Amygdala (tissue), 56 donors: ENCODE measurements around the gene SP4.
A peak's percentile ranks its signal among the peaks of the same experiment; 100 is the strongest.
"Not testable (repeated sequence)": the region's sequence is repeated elsewhere in the genome, so short reads cannot be mapped to it uniquely, and the experiment has no call there.

Experiments used
- DNase-seq, 56 donors: peaks; one replicate each; lab custom pipeline; 2025; lab: John Stamatoyannopoulos, UW

Gene SP4

DNA sequence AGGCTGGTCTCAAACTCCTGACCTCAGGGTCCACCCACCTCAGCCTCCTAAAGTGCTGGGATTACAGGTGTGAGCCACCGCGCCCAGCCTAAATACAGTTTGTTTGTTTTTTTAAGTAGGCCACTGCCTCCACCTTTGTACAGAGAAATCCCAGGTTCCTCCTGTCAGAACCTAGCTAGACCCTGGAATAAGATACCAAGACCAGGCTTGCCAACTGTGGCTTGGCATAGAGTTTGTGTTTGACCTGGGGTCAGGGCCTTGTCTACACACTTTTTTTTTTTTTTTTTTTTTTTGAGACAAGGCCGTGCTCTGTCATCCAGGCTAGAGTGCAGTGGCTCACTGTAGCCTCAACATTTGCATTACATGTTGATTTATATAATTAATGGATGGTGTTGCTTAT, 80.7 kb downstream of the SP4 start:
- no peak for DNase-seq

DNA sequence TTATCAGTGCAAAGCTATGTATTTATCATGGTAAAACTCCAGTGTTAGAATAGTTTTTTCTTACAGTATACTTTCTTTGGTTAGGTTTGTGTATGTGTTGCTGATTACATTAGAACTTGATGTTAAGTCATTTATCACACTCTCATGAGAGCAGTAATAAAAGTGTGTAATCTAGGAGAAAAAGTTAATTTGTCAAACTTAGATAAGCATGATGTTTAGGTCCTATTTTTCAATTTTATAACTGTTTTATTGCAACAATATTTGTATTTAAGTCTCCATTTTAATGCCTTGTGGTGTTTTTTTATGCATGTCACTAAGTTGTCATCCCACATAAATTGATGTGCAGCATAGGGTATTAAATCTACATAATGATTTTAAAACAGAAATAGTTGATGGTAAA, 86.2 kb downstream of the SP4 start:
- DNase-seq = no peak

DNA sequence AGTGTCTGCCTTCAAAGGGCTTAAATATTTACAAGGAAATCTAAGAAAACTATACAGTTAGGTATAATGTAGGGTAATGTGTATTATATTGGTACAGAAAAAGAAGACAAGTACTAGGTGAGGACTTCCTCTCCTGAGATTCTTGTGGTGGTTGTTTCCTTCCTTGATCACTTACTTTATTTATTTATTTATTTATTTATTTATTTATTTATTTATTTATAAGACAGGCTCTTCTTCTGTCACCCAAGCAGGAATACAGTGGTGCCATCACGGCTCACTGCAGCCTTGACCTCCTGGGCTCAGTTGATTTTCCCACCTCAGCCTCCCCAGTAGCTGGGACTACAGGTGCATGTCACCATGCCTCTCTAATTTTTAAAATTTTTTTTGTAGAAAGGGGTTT, 96.8 kb downstream of the SP4 start:
- no peak for DNase-seq

DNA sequence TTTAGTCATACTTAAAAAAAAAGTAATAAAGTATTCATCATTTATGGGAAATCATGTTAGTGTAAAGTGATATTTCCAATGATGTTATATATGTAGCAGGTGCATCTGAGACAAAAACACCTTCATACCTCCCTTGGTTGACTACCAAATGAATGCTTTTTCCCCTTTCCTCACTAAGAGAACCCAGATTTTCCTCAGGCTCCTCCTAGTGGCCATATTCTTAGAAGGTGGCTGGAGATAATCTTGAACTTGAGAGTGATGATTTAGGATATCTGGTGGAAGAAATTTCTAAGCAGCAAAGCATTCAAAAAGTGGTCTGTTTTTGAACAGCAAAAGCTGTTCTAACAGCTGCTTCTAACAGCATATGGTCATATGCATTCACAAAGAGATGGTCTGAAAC, 98.1 kb downstream of the SP4 start:
- no peak for DNase-seq

DNA sequence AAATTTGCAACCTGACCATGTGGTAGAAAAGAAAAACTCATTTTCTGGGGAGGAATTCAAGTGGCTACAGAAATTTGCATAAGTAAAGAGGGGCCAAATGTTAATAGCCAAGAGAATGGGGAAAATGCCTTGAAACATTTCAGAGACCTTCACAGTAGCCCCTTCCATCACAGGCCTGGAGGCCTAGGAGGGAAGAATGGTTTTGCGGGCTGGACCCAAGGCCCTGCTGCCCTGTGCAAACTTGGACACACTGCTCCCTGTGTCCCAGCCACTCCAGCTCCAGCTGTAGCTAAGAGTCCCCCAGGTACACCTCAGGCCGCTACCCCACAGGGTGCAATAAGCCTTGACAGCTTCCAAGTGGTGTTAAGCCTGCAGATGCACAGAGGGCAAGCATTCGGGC, 98.6 kb downstream of the SP4 start:
- no peak for DNase-seq

DNA sequence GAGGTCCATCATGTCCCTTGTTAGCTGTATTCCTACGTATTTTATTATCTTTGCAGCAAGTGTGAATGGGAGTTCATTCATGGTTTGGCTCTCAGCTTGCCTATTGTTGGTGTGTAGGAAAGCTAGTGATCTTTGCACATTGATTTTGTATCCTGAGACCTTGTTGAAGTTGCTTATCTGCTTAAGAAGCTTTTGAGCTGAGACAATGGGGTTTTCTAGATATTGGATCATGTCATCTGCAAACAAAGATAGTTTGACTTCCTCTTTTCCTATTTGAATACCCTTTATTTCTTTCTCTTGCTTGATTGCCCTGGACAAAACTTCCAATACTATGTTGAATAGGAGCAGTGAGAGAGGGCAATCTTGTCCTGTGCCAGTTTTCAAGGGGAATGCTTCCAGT, 104.6 kb downstream of the SP4 start:
- DNase-seq = not testable (repeated sequence)

DNA sequence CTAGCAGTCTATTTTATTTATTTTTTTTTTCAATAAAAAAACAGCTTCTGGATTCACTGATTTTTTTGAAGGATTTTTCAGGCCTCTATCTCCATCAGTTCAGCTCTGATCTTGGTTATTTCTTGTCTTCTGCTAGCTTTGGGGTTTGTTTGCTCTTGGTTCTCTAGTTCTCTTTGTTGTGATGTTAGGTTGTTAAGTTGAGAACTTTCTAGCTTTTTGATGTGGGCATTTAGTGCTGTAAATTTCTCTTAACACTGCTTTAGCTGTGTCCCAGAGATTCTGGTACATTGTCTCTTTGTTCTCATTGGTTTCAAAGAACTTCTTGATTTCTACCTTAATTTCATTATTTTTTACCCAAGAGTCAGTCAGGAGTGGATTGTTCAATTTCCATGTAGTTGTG, 105.8 kb downstream of the SP4 start:
- not testable (repeated sequence) for DNase-seq

DNA sequence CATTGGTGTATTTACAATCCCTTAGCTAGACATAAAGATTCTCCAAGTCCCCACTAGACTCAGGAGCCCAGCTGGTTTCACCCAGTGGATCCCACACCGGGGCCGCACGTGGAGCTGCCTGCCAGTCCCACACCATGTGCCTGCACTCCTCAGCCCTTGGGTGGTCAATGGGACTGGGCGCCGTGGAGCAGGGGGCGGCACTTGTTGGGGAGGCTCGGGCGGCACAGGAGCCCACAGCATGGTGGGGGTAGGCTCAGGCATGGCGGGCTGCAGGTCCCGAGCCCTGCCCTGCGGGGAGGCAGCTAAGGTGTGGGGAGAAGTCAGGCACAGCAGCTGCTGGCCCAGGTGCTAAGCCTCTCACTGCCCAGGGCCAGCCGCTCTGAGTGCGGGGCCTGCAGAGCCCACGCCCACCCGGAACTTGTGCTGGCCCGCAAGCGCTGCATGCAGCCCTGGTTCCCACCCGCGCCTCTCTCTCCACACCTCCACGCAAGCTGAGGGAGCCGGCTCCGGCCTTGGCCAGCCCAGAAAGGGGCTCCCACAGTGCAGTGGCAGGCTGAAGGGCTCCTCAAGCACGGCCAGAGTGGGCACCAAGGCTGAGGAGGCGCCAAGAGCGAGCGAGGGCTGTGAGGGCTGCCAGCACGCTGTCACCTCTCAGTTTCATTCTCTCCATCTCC, 108.7 kb downstream of the SP4 start:
- DNase-seq = not testable (repeated sequence)

DNA sequence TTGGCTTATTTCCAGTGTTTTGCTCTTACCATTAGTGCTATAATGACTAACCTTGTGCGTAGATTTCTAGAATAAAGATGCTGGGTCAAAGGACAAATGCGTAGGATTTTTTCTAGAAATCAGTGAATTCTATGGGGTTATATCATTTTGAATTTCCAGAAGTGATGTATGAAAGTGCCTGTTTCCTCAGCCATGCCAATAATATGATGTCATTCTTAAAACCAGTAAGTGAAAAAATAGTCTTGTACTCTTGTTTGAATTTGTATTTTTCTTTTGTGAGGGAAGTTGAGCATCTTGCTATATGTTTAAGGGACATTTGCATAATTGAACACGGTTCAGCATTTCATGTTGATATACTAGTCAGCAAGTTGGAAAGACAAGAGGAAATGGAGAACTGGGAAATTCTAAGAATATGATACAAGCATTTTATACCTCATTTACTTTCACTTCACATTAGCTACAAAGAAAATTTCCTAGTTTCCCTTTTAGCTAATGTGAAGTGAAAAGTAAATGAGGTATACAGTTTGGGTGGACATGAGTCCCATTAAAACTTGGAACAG, 111.1 kb downstream of the SP4 start:
- no peak for DNase-seq

DNA sequence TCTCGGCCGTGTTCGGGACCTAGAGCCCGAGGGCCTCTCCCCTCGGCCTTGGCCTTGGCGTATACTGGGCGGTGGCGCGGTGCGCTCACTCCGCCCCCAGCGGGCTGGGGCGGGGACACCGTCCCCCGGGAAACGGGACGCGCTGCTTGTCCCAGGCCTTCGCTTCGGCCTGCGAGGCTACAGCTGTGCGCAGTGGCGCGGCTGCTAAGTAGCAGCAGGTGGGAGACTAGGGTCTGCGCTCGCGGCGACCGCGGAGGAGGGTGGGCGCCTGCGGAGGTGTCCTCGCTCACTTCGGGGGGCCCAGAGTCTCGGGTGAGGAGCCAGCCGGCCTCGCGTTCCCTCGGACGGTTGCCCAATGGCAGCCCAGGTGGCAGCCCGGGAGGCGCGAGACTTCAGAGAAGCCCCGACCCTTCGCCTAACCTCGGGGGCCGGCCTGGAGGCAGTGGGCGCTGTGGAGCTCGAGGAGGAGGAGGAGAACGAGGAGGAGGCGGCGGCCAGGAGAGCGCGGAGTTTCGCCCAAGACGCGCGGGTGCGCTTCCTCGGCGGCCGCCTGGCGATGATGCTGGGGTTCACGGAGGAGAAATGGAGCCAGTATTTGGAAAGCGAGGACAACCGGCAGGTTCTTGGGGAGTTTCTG, 115.1 kb downstream of the SP4 start, which contains the start of gene DNAH11:
TSS of gene DNAH11 (plus strand) at position 149 of the 637 bp plus-strand sequence. CDS start at position 356, 207 bp downstream.
- peak in 2 of 56 donors; percentile 9 to 10 for DNase-seq

DNA sequence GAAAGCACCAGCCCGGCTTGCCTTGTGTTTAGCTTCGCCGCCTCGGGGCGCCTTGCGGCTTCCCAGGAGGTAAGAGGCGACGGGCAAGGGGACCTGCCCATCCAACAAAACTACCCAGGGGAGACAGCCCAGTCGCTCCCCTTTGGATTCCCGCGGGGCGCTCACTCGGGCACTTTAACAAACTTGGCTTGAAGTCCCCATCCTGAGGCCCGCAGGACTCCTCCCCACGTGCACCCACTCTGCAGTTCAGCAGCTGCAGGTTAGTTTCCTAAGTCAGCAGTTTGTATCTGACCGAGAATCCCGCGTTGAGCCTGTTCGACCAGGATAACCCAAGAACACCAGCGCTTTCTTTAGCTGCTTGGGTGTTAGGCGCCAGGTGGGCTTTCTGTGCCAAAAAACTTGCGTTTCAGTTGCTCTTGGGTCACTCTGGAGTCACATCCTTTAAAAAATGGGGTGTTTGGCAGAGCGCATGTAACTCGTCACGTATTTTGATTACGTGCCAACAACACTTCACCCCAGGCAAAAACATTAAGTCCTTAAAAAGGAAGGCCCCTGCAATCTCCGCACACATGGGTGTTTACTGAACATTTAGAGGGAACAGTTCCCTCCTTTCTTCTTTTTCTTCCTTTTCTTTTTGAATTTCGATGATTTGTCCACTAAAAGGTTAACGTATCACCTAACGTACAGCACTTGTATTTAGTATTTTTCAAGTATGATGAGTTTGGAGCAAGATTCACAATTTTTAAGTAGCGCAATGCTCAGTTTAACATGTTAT, 115.8 kb downstream of the SP4 start:
- DNase-seq = no peak

DNA sequence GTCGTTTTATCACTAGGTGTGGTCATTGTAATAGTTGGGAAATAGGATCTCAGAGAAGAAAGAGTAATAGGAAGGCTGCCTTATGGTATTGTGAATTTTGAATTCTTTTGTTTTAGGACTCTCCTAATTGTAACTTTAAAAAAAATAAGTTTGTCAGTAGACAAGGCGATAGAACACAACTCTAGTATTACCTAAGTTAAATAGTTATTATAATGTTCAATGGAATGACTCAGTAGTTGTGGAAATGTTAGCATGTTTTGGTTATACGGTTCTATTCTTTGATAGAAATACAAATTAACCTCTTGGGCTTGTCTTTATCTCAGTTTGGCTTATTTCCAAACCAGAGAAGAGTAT, 116.4 kb downstream of the SP4 start:
- DNase-seq = no peak

DNA sequence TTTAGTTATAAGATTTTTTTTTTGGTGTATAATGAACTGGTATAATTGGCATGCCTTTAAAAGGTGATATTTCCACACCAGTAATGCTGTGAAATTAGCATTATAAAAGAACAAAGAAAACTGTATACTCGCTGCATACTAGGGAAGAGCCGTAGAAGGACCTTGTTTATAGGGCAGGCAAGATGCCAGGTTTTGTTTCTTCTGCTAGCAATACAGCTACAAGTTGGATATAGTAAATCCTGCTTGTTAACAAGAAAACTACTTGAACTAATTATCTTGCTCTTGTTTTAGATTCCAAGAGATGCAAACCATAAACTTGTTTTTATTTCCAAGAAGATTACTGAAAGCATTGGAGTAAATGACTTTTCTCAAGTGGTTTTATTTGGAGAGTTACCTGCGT, 116.8 kb downstream of the SP4 start:
- DNase-seq = no peak

DNA sequence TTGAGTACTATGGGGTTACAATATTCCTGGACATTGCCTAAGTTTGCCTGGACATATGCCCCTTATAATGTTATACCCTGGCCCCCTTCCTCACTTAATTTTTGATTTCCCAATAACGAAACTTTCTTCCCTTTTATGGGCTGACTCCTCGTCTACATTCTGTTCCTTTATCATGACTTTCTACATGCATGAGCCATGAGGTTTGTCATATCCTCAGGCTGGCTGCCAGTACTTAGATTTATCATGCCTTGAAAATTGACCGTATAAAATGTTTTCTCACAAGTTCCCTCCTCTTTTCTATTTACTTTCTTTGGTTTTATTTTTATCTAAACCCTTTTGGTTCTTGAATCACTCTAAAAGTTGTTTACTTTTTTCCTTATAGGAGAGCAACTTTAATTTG, 119.6 kb downstream of the SP4 start:
- no peak for DNase-seq

DNA sequence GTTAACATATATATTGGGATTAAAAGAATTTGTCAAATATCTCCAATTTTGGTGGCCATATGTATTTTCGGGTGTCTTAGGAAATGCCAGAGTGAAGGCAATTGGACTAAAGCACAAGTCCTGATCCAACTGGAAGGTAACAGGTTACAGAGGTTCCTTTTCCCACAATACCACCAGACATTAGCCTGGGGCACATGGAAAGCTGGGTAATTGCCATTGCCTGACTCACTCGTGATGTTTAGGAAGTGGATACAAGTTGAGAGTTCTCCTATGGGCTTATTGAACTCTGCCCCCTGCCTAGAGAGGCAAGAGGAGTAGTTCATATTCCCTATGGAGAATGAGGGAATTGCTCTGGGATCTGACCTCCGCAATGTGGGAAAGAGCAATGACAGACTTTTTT, 120.6 kb downstream of the SP4 start:
- no peak for DNase-seq

DNA sequence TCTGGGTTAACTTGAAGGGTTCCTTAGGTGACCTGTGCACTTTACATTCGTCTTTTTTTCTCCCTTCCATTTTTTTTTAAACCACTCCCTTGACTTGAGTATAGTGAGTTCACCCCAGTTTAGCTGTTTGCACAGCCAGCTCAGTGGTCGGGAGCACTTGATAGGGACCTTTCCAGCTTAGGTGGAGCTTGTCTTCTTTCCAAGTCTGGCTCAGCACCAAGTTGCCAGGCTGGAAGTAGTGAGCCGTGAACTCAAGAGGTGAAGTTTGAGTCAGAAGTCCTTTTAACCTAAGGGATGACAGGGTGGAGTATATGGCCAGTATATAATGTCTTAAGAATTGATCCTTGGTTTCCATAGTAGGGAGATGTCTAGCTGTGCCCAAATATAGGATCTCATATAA, 122.2 kb downstream of the SP4 start:
- no peak for DNase-seq

DNA sequence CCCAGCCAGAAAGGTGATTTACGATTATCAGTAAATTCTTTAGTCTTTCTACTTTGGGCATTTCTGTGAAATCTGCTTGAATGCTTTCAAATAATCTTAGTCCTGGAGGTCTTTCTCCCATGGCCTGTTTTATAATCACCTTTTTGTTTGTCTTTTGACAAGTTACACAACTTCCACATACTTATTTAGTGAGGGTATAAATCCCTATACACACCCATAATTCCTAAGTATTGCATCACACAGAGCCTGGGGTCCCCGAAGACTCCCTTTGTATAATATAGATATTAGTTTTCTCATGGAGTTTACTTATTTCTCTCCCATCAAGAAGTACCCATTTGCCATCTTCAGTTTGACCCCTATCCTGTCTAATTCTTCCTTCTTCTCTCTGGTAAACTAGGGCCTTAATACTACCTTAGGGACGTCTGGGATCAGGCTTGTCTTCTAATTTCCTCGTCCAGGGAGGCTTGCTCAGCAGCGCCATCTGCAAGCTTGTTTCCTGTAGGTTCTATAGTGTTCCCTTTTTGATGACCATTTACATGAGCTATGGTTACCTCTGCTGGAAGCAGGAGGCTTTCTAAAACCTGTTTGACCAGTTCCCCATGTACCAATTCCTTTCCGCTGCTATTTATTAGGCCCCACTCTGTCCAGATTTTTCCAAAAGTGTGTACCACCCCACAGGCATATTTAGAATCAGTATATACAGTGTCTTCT, 123.1 kb downstream of the SP4 start:
- DNase-seq = no peak

DNA sequence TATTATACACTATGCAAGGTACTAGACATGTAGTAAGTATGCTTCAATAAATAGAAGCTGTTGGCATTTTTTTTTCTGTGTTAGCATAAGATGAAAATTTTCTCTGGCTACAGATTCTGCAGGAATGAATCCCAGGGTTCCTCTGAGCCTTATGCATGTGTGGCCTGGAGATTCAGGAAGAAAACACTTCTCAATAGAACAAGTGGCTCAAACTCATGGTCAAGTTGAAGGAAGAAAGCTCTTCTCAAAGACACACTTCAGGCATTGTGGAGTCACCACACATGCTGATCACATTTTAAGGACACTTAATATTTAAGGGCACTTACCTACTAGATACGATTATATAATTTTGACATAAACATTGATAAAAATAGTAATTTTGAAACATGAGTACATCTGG, 134.5 kb downstream of the SP4 start:
- DNase-seq = no peak
